Ovary (tissue), 9 donors: ENCODE results near the gene FARS2. TPM values are rescaled to one million over a fixed set of nuclear protein-coding genes. Genes with fewer than 3 reads are reported as not detected.

Experiments
- DNase-seq, 5 donors: peaks; one replicate each; pipeline ENCODE4 v3.0.0-alpha.2; 2019 to 2020
- H3K27ac ChIP-seq, 2 donors: fragments of 200-600 bp; one replicate each; pipeline versions ENCODE4 v1.5.1 to v1.8.0; 2019 to 2022
- H3K27me3 ChIP-seq: fragments of 200-600 bp; one replicate; pipeline ENCODE4 v1.8.0; 2022
- H3K36me3 ChIP-seq: fragments of 200-600 bp; sonication (generic); one replicate; pipeline ENCODE4 v1.5.1; 2019
- H3K4me1 ChIP-seq: one replicate; pipeline ENCODE4 v1.8.1; 2013; ENCODE audit warnings: mild to moderate bottlenecking, moderate library complexity; ENCODE audit not compliant: insufficient read depth
- H3K4me3 ChIP-seq: fragments of 200-600 bp; sonication (generic); one replicate; pipeline ENCODE4 v1.5.1; 2017
- H3K9me3 ChIP-seq, 2 donors: fragments of 200-600 bp in 1 of 2; sonication (generic) in 1 of 2; one replicate each; pipeline versions ENCODE4 v1.5.1 to v1.8.1; 2013 to 2019; ENCODE audit warnings: mild to moderate bottlenecking in 1 of 2, moderate library complexity in 1 of 2
- EP300 ChIP-seq: sonication (generic); formaldehyde crosslinking; IDR thresholded peaks from one replicate; pipeline ENCODE4 v1.6.1; 2017; ENCODE audit warnings: antibody characterized with exemption
- POLR2A ChIP-seq: fragments of 450-650 bp; IDR thresholded peaks from one replicate; pipeline ENCODE4 v1.6.1; 2017; ENCODE audit warnings: antibody characterized with exemption, mild to moderate bottlenecking, moderate library complexity
- WGBS, 3 donors: extraction: QIAGEN DNeasy Blood & Tissue Kit in 1 of 3; methylation state at CpG; one replicate each; pipeline versions ENCODE4 v1.1.5 to v1.1.7; 2013 to 2017; 5-methylcytosine and 5-hydroxymethylcytosine counted together
- intact Hi-C, 4 donors: fragments of 100-400 bp; cut with DNase I; formaldehyde crosslinking; loops; one replicate each; pipeline versions ENCODE4 v1.11.0 to v1.15.1; 2022 to 2023
- polyA plus RNA-seq, 2 donors: library from polyadenylated mRNA; stranded (reverse); fragments of 200-250 nt in 1 of 2; fragments of 350-450 nt in 1 of 2; fragmentation: Illumina TruSeq in 1 of 2; extraction: RNeasy Lipid Tissue Mini Kit (QIAGEN cat#74804) in 1 of 2; gene quantifications; one replicate each; pipeline ENCODE4 v1.2.3, GENCODE V29; 2013 to 2014
- total RNA-seq, 7 donors: library from RNA; depleted of rRNA in 2 of 7; stranded (reverse); fragments of >200 nt in 2 of 7; fragmentation: NEBNext Ultra II Directional in 3 of 7; extraction: Animal tissue kit (Norgen Biotek cat#: 25700) in 3 of 7; gene quantifications; one replicate each; pipeline versions ENCODE4 v1.1.0 to v1.2.4, GENCODE V29; 2016 to 2023
- TF ChIP-seq, protein P1 (sequence below), 3 donors: fragments of 450-650 bp in 2 of 3; fragments of 200-600 bp in 1 of 3; IDR thresholded peaks; one replicate each; pipeline versions ENCODE4 v1.5.1 to v1.8.0; 2016 to 2022; ENCODE audit warnings: antibody characterized with exemption in 3 of 3, mild to moderate bottlenecking in 1 of 3
- donor health status: DM: no; HTN: no; CAD: no; lungs with moderate emphysema.
- donor health status: DM: no; HTN: no; CAD: no.
- donor health status: Bipolar disorder and iron deficiency.
- donor health status: DM: yes; HTN: yes; CAD: no.
- donor health status: DM: no; HTN: no; CAD: no.
- donor health status: DM: yes; HTN: yes; CAD: no.

The FARS2 gene
- total and polyA plus RNA-seq, 9 donors: 9.2 to 17.5 (median 11.0) TPM

DNA sequence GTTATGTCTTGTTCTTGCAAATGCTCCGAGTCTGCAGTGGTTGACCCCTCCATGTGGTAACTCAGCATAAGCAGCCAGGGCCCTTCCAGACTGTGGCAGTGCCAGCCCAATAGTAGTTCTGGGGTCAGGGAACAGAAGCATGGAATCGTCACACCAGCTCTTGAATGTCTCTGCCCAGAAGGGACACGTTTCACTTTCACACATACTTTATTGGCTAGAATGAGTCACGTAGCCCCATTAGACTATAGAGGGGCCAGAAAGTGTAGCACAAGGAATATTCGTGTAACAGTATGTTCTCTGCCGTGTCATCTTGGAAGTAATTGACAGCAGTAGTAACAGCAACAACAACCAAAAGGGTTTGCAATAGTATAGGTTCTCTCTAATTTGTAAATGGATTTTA lies 254.7 kb downstream of the FARS2 start:
- no peak overlapping the region for H3K27ac ChIP-seq
- no peaks in the 10 kb centered on the region for H3K4me1 ChIP-seq
- no peak overlapping the region for H3K4me3 ChIP-seq
- no peaks in the 10 kb centered on the region for H3K9me3 ChIP-seq
- TF ChIP-seq, protein P1, sequence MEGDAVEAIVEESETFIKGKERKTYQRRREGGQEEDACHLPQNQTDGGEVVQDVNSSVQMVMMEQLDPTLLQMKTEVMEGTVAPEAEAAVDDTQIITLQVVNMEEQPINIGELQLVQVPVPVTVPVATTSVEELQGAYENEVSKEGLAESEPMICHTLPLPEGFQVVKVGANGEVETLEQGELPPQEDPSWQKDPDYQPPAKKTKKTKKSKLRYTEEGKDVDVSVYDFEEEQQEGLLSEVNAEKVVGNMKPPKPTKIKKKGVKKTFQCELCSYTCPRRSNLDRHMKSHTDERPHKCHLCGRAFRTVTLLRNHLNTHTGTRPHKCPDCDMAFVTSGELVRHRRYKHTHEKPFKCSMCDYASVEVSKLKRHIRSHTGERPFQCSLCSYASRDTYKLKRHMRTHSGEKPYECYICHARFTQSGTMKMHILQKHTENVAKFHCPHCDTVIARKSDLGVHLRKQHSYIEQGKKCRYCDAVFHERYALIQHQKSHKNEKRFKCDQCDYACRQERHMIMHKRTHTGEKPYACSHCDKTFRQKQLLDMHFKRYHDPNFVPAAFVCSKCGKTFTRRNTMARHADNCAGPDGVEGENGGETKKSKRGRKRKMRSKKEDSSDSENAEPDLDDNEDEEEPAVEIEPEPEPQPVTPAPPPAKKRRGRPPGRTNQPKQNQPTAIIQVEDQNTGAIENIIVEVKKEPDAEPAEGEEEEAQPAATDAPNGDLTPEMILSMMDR (IDR thresholded peaks at IDR 0.05): no peak
- TF ChIP-seq POLR2A: no peak
- no peak for TF ChIP-seq EP300
- no peaks in the 10 kb centered on the region for H3K36me3 ChIP-seq
- WGBS, 3 donors: 91 to 95% (median 94%) methylated on average over 6 of the region's 6 CpGs
- DNase-seq: no peak
- intact Hi-C loops: no loop called here
- no peaks in the 10 kb centered on the region for H3K27me3 ChIP-seq

DNA sequence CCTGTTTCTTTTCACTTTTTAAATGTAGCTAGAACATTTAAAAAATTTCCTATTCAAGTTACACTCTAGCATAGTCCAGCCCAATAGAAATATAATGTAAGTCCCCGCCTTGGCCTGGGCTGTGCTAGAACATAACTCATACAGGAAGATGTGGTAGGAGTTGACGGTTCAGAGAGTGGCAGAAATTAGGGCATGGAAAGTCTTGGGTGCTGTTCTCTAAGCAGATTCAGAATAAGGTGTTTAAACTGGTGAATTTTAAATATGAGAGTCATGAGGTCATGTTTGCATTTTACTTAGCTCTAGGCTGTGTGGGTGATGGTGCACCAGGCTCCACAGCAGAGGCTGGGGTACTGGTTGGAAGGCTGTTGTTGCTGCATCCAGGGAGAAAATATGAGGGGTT lies 256.5 kb downstream of the FARS2 start:
- TF ChIP-seq EP300: no peak
- TF ChIP-seq, protein P1 (IDR thresholded peaks at IDR 0.05): no peak
- no peak for TF ChIP-seq POLR2A
- Histone ChIP-seq H3K27me3 (no peaks in the 10 kb centered on the region), H3K36me3 (no peaks in the 10 kb centered on the region), H3K4me1 (no peaks in the 10 kb centered on the region), H3K27ac (no peak overlapping the region), H3K9me3 (no peaks in the 10 kb centered on the region), H3K4me3 (no peak overlapping the region)
- WGBS, 3 donors: 94 to 99% (median 94%) methylated on average over 2 of the region's 2 CpGs
- intact Hi-C loops: loop anchor here in 1 of 4 donors (1.0 kb wide), 1 partner anchor 43 kb away; no protein-coding TSS in a partner anchor
- DNase-seq: no peak

DNA sequence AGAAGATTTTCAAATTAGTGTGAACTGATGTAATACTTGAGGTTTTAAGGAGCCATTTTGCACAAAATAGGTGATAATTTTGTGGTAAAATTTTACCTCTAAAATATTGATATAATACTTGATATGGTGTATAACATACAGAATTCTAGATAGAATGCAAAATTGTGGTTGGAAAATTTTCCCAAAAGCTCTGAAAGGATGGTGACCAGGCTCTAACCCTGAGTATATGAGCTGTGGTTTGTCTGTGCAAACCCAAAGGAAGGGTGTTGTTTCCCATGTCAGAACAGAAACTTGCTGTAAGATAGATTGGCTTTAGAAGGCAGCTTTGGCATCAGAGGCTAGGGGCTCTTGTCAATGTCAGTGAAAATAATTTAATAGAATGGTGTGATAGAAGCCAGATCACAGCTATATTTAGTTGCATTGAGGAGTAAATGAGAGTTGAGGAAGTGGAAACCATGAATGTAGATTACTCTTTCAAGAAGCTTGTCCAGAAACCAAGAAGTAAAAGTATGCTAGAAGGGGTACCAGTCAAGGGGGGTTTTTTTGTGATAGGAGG lies 257.7 kb downstream of the FARS2 start:
- Histone ChIP-seq H3K27me3 (no peaks in the 10 kb centered on the region), H3K4me1 (no peaks in the 10 kb centered on the region), H3K36me3 (no peaks in the 10 kb centered on the region), H3K9me3 (no peaks in the 10 kb centered on the region), H3K27ac (no peak overlapping the region), H3K4me3 (no peak overlapping the region)
- DNase-seq: no peak
- no peak for TF ChIP-seq POLR2A
- TF ChIP-seq, protein P1 (IDR thresholded peaks at IDR 0.05): no peak
- TF ChIP-seq EP300: no peak
- intact Hi-C loops: no loop called here

DNA sequence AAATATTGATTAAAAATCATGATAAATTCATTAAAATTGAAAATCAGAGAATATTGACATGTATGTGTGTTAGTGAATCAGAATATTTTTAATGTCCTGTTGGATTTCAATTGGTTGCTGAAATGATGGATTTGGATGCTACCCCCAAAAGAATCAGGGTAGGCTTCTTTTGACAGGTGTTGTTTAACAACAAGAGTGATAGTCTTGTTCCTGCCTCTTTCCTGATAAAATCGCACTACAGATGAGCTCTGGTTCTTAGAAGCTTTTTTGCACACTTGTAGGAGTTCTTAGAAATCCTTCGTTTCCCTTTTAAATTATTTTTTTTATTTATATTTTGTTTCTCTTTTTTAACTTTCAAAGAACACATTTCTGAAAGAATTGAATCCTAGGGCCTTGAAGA lies 259.5 kb downstream of the FARS2 start:
- no peak for DNase-seq
- TF ChIP-seq EP300 (no peak), POLR2A (no peak)
- TF ChIP-seq, protein P1 (IDR thresholded peaks at IDR 0.05): no peak
- 63 to 77% (median 76%) methylated on average over 2 of the region's 2 CpGs for WGBS, 3 donors
- no peaks in the 10 kb centered on the region for H3K27me3 ChIP-seq
- no peak overlapping the region for H3K4me3 ChIP-seq
- intact Hi-C loops: no loop called here
- no peaks in the 10 kb centered on the region for H3K9me3 ChIP-seq
- no peaks in the 10 kb centered on the region for H3K36me3 ChIP-seq
- no peaks in the 10 kb centered on the region for H3K4me1 ChIP-seq
- no peak overlapping the region for H3K27ac ChIP-seq
